Measurements from ENCODE around the gene SLIT1. TPM values are rescaled to one million over a fixed set of nuclear protein-coding genes. Genes with fewer than 3 reads are reported as not detected.

Gene SLIT1
- total and polyA plus RNA-seq, 3 donors from 2014 or later, result 1.9 to 4.6 (median 2.5) TPM

DNA sequence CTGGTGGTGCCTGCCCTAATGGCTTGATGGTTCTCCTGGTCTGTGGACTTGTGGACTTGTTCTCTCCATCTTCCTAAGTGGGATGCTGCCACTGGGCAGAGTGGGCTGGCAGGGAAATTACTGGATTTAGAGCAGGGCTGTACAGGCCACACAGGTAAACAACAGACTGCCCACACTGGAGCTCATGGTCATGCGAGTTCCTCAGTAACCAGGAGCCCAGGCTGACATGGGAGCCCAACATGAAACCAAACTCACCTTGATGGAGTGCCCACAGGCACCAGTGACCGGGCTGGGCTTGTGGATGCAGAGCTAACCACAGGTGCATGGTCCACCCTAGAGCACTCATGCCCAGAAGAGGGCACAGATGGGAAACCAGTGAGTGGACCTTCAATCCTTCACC is 116.7 kb downstream of the SLIT1 start:
- WGBS, 2 donors, result 90 to 93% methylated on average over 2 of the region's 2 CpGs
- Histone ChIP-seq H3K36me3 (ENCODE audit: low read depth, missing control alignments) (no peaks in the 10 kb centered on the region), H3K4me3 (no peak overlapping the region), H3K4me1 (no peaks in the 10 kb centered on the region), H3K9me3 (no peaks in the 10 kb centered on the region), H3K27ac (no peak overlapping the region), H3K27me3 (no peaks in the 10 kb centered on the region)
- DNase-seq, result no peak
- no peak for TF ChIP-seq POLR2A (IDR thresholded peaks at IDR 0.05)
- TF ChIP-seq, protein P1, sequence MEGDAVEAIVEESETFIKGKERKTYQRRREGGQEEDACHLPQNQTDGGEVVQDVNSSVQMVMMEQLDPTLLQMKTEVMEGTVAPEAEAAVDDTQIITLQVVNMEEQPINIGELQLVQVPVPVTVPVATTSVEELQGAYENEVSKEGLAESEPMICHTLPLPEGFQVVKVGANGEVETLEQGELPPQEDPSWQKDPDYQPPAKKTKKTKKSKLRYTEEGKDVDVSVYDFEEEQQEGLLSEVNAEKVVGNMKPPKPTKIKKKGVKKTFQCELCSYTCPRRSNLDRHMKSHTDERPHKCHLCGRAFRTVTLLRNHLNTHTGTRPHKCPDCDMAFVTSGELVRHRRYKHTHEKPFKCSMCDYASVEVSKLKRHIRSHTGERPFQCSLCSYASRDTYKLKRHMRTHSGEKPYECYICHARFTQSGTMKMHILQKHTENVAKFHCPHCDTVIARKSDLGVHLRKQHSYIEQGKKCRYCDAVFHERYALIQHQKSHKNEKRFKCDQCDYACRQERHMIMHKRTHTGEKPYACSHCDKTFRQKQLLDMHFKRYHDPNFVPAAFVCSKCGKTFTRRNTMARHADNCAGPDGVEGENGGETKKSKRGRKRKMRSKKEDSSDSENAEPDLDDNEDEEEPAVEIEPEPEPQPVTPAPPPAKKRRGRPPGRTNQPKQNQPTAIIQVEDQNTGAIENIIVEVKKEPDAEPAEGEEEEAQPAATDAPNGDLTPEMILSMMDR (IDR thresholded peaks at IDR 0.05), result no peak
- intact Hi-C loops (cut with DNase I; ENCODE audit: low total_unique reads), result no loop called here

GRCh38 chr10:97067716-97068391 is 117.9 kb downstream of the SLIT1 start:
- DNase-seq, result no peak
- H3K9me3 ChIP-seq, result no peaks in the 10 kb centered on the region
- no peak for TF ChIP-seq POLR2A (IDR thresholded peaks at IDR 0.05)
- TF ChIP-seq, protein P1 (IDR thresholded peaks at IDR 0.05), result no peak
- 75 to 79% methylated on average over 10 to 11 of the region's 16 CpGs for WGBS, 2 donors
- no peaks in the 10 kb centered on the region for H3K36me3 ChIP-seq (ENCODE audit: low read depth, missing control alignments)
- no peak overlapping the region for H3K4me3 ChIP-seq
- no peak overlapping the region for H3K27ac ChIP-seq
- H3K27me3 ChIP-seq, result no peaks in the 10 kb centered on the region
- no peaks in the 10 kb centered on the region for H3K4me1 ChIP-seq
- intact Hi-C loops (cut with DNase I; ENCODE audit: low total_unique reads), result no loop called here

DNA sequence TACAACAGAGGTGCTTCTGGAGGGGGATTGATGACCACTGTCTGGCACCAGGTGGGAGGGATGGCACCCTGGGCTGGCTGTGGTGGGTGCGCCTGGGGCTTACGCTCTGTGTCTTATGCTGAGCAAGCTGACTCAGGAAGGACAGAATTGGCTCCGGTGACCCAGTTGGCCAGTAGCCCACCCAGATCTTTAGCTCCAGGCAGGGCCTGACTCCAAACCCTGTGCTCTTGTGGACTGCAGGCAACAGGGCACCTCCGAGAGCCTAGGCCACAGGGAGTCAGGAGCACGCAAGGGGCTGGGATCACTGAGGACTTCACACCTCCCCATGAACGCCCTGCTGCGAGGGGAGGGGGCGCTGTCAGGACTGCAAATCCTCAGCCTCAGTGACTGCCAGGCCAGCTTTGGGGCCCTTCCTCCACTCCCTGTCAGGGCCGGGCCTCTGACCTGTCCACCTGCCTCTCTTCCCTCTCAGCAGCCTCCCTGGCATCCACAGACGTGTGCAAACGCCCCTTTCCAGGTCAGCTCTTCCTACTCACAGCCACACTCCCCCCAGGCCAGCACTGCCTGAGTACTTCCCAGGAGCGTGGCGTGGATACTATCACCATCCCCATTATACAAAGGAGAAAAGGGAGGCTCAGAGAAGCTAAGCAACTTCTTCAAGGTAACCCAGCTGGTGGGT is 118.7 kb downstream of the SLIT1 start:
- Histone ChIP-seq H3K9me3 (no peaks in the 10 kb centered on the region), H3K4me3 (no peak overlapping the region), H3K27ac (no peak overlapping the region), H3K27me3 (no peaks in the 10 kb centered on the region), H3K36me3 (ENCODE audit: low read depth, missing control alignments) (no peaks in the 10 kb centered on the region), H3K4me1 (no peaks in the 10 kb centered on the region)
- intact Hi-C loops (cut with DNase I; ENCODE audit: low total_unique reads), result no loop called here
- WGBS, 2 donors, result 84 to 92% methylated on average over 6 to 12 of the region's 13 CpGs
- TF ChIP-seq POLR2A (IDR thresholded peaks at IDR 0.05), result no peak
- TF ChIP-seq, protein P1 (IDR thresholded peaks at IDR 0.05), result no peak
- DNase-seq, result no peak

DNA sequence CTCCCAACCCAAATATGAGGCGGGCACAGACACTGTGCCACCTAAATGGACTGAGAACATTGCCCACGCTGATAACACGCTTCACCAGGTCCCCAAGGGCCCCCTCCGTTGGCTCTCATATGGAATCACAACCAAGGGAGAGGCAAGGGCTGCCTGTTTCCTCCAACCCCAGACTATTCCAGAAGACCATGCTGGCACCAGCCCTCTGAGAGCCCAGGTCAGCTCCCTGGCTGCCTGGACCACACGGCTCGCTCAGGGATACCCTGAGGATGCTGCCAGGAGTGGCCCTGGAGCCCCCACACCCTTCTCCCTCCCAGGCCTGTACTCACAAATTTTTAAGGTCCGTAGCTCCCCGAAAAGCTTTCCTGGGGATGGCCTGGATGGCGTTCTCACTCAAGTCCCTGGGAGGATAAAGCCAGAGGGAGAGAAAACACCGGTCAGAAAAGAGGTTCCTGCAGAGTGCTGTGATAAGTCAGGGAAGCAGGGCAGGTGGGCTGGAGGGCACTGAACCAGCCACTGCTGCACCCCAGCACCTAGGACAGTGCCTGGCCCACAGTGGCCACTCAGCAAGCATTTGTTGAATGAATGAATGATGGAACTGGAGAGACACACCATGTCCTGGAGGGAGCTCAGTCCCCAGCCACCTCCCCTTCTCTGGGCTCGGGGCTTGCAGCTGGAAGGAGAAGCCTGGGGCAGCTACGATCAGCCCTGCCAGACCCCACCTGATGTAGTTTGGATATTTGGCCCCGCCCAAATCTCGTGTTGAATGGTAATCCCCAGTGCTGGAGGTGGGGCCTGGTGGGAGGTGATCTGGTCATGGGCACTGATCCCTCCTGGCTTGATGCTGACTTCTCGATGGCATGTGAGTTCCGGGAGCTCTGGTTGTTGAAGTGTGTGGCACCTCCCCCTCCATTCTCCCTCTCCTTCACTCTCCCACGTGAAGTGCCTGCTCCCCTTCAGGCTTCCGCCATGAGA is 119.8 kb downstream of the SLIT1 start:
- H3K4me1 ChIP-seq, result no peaks in the 10 kb centered on the region
- no peak for TF ChIP-seq POLR2A (IDR thresholded peaks at IDR 0.05)
- TF ChIP-seq, protein P1 (IDR thresholded peaks at IDR 0.05), result no peak
- H3K9me3 ChIP-seq, result no peaks in the 10 kb centered on the region
- 81 to 84% methylated on average over 11 to 18 of the region's 18 CpGs for WGBS, 2 donors
- no peak for DNase-seq
- H3K27me3 ChIP-seq, result no peaks in the 10 kb centered on the region
- H3K36me3 ChIP-seq (ENCODE audit: low read depth, missing control alignments), result no peaks in the 10 kb centered on the region
- intact Hi-C loops (cut with DNase I; ENCODE audit: low total_unique reads), result no loop called here
- no peak overlapping the region for H3K4me3 ChIP-seq
- no peak overlapping the region for H3K27ac ChIP-seq

Measured in testis (tissue), 3 donors.